DMS153 treated with DMSO at 0.1 percent for 48 hours (cell line): ENCODE data around the gene LRRC61.
"Not testable (repeated sequence)": the region's sequence is repeated elsewhere in the genome, so short reads cannot be mapped to it uniquely, and the experiment has no call there.

Experiments used
- DNase-seq: peaks from one replicate; lab custom pipeline; 2025; ENCODE audit not compliant: unreplicated experiment; lab: John Stamatoyannopoulos, UW

The LRRC61 gene

GRCh38 chr7:150307129-150307528 is 16.0 kb upstream of the LRRC61 start:
- no peak for DNase-seq

- no peak for DNase-seq
Observed at GRCh38 chr7:150307904-150308303, 15.3 kb upstream of the LRRC61 start.

GRCh38 chr7:150308575-150308974 is 14.6 kb upstream of the LRRC61 start:
- no peak for DNase-seq

GRCh38 chr7:150311146-150311545 is 12.0 kb upstream of the LRRC61 start:
- no peak for DNase-seq

- no peak for DNase-seq
Observed at GRCh38 chr7:150311711-150312110, 11.4 kb upstream of the LRRC61 start.

- not testable (repeated sequence) for DNase-seq
Observed at GRCh38 chr7:150312649-150313366, 10.3 kb upstream of the LRRC61 start.

GRCh38 chr7:150313367-150313809 is 9.8 kb upstream of the LRRC61 start:
- DNase-seq, result no peak

- DNase-seq, result no peak
Observed at GRCh38 chr7:150313870-150314269, 9.3 kb upstream of the LRRC61 start.

GRCh38 chr7:150314639-150315239 is 8.4 kb upstream of the LRRC61 start:
- no peak for DNase-seq

- not testable (repeated sequence) for DNase-seq
Observed at GRCh38 chr7:150316987-150317386, 6.2 kb upstream of the LRRC61 start.

- no peak for DNase-seq
Observed at GRCh38 chr7:150317748-150318444, 5.3 kb upstream of the LRRC61 start.

- no peak for DNase-seq
Observed at GRCh38 chr7:150321788-150322113, 1.4 kb upstream of the LRRC61 start.

GRCh38 chr7:150322114-150322832 is 882 bp upstream of the LRRC61 start:
- DNase-seq, result no peak

- DNase-seq, result no peak
Observed at GRCh38 chr7:150323682-150324372, 672 bp downstream of the LRRC61 start.

- no peak for DNase-seq
Observed at GRCh38 chr7:150324373-150324961, 1.3 kb downstream of the LRRC61 start.

GRCh38 chr7:150325110-150325611 is 2.0 kb downstream of the LRRC61 start:
- DNase-seq, result no peak

GRCh38 chr7:150325901-150326300 is 2.7 kb downstream of the LRRC61 start:
- DNase-seq, result no peak

GRCh38 chr7:150326657-150327268 is 3.6 kb downstream of the LRRC61 start:
- no peak for DNase-seq

GRCh38 chr7:150327308-150327707 is 4.2 kb downstream of the LRRC61 start:
- no peak for DNase-seq
